Measurements from ENCODE around the gene VSTM5. TPM values are rescaled to one million over a fixed set of nuclear protein-coding genes. Genes with fewer than 3 reads are reported as not detected.
A peak's percentile ranks its signal among the peaks of the same experiment; 100 is the strongest.

The VSTM5 gene
- total RNA-seq, 2 donors from 2014 or later, result not detected

DNA sequence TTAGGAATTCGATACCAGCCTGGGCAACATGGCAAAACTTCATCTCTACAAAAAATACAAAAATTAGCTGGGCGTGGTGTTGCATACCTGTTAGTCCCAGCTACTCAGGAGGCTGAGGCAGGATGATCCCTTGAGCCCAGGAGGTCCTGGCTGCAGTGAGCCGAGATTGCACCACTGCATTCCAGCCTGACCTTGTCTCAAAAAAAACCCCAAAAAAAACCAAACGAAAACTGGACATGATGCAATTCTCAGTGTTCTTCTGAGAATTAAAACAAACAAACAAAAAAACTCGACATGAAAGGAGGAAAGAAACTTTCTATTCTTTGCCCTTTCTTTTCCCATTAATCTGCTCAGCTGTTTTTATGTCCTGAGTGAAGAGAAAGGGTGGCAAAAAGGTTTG, 58.9 kb downstream of the VSTM5 start:
- DNase-seq (no peak), ATAC-seq (no peak)
- Histone ChIP-seq H3K27ac (no peak overlapping the region), H3K36me3 (replicated peaks in 1 of 2; ENCODE audit: insufficient read depth in 1 of 2, low read depth in 2 of 2) (peaks cover 10 to 28% of the 10 kb centered on the region in 2 donors), H3K4me3 (no peak overlapping the region), H3K9me3 (no peaks in the 10 kb centered on the region), H3K27me3 (no peaks in the 10 kb centered on the region), H3K4me1 (peaks cover 12% of the 10 kb centered on the region)
- intact Hi-C loops (cut with DNase I), result no loop called here
- 74 to 86% methylated on average over 5 of the region's 5 CpGs for WGBS, 2 donors
- TF ChIP-seq POLR2A (IDR thresholded peaks at IDR 0.05) (no peak), CTCF (IDR thresholded peaks at IDR 0.05) (no peak)

DNA sequence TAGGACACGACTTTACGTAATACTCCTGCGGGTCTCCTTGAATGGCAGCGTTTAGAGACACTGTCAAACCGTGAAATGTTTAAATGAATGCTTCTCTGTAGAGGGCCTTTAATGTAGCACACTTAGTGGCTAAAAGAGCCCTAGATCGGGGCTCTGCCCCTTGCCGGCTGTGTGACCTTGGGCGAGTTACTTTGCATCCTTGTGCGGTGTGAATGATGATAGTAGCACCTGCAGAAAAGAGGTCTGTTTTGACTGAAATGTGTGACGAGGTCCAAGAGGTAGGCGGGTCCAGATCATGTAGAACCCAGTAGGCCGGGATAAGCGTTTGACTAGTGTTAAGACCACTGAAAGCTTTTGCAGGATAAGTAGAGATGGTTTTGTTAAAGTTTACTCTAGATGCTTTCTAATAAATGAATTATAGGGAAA, 65.5 kb downstream of the VSTM5 start:
- TF ChIP-seq CTCF (IDR thresholded peaks at IDR 0.05) (no peak), POLR2A (IDR thresholded peaks at IDR 0.05) (no peak)
- peak overlapping the region; percentile 82 to 94 (median 90) for H3K27ac ChIP-seq
- DNase-seq (no peak), ATAC-seq (no peak)
- H3K9me3 ChIP-seq, result no peaks in the 10 kb centered on the region
- peaks cover 26% of the 10 kb centered on the region for H3K4me1 ChIP-seq
- intact Hi-C loops (cut with DNase I), result no loop called here
- H3K4me3 ChIP-seq, result peak overlapping the region; percentile 71 to 79
- H3K27me3 ChIP-seq, result no peaks in the 10 kb centered on the region
- peaks cover 0 to 1% of the 10 kb centered on the region in 2 donors for H3K36me3 ChIP-seq (replicated peaks in 1 of 2; ENCODE audit: insufficient read depth in 1 of 2, low read depth in 2 of 2)
- 0% methylated on average over 13 of the region's 13 CpGs for WGBS, 2 donors

- H3K4me1 ChIP-seq, result peaks cover 26% of the 10 kb centered on the region
- WGBS, 2 donors, result 0% methylated on average over 22 to 70 of the region's 72 CpGs
- intact Hi-C loops (cut with DNase I), result no loop called here
- peak in 6 of 7 experiments; percentile 23 to 65 (median 60) for TF ChIP-seq CTCF (IDR thresholded peaks at IDR 0.05)
- TF ChIP-seq POLR2A (IDR thresholded peaks at IDR 0.05), result peak; percentile 64 to 90 (median 86)
- H3K27ac ChIP-seq, result peak within 1 kb of the TSS; percentile 82 to 94 (median 90)
- H3K4me3 ChIP-seq, result peak within 1 kb of the TSS; percentile 71 to 79
- ATAC-seq, result peak; percentile 99
- H3K9me3 ChIP-seq, result no peaks in the 10 kb centered on the region
- no peaks in the 10 kb centered on the region for H3K27me3 ChIP-seq
- DNase-seq, result peak; percentile 91 to 94 (median 93)
- H3K36me3 ChIP-seq (replicated peaks in 1 of 2; ENCODE audit: insufficient read depth in 1 of 2, low read depth in 2 of 2), result peaks cover 0 to 1% of the 10 kb centered on the region in 2 donors
Measured at GRCh38 chr11:93784145-93784934, 66.1 kb downstream of the VSTM5 start, which contains the start of gene MED17. MED17 (plus strand) TSS chr11:93784282; CDS start chr11:93784514, 232 bp downstream.

DNA sequence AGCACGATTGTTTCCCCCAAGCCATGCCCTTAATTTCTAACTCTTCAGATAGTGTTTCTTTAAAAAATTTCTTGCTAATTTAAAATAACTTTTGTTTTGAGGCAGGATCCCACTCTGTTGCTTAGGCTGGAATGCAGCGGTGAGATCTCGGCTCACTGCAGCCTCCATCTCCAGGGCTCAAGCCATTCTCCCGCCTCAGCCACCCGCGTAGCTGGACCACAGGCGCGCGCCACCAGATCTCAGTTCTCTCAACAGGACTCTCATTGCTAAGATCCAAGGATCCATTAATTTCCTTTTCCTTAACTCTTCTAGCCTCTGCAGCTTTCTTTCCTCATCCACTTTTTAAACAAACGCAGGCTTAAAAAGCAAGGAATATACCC, 66.7 kb downstream of the VSTM5 start:
- H3K4me1 ChIP-seq, result peaks cover 26% of the 10 kb centered on the region
- WGBS, 2 donors, result 1% methylated on average over 10 of the region's 10 CpGs
- ATAC-seq, result peak; percentile 42

More for the DNA sequence above, 66.7 kb downstream of the VSTM5 start:
- H3K4me3 ChIP-seq, result peak overlapping the region in 1 of 2 donors; percentile 71
- intact Hi-C loops (cut with DNase I), result no loop called here
- TF ChIP-seq POLR2A (IDR thresholded peaks at IDR 0.05) (no peak), CTCF (IDR thresholded peaks at IDR 0.05) (no peak)
- H3K27ac ChIP-seq, result peak overlapping the region in 3 of 4 donors; percentile 82 to 94 (median 91)
- DNase-seq, result no peak
- H3K27me3 ChIP-seq, result no peaks in the 10 kb centered on the region
- no peaks in the 10 kb centered on the region for H3K36me3 ChIP-seq (replicated peaks in 1 of 2; ENCODE audit: insufficient read depth in 1 of 2, low read depth in 2 of 2)
- H3K9me3 ChIP-seq, result no peaks in the 10 kb centered on the region

Data from body of pancreas (tissue), 4 donors.